Colon (tissue), 2 donors: ENCODE measurements around the gene OLIG1.

Experiments used
- FAIRE-seq: peaks from 2 replicates; lab custom pipeline; 2012; peaks lifted over from hg19 to GRCh38; lab: Jason Lieb, UNC
- donor health status: control.
- donor health status: control.

Gene OLIG1

GRCh38 chr21:33069994-33070743 lies at the start of gene OLIG1:
OLIG1 (plus strand) TSS chr21:33070141; CDS start chr21:33070247, 106 bp downstream.
- FAIRE-seq, result no peak

- FAIRE-seq, result no peak
Measured at GRCh38 chr21:33020558-33021100, 49.3 kb upstream of the OLIG1 start.

GRCh38 chr21:33021150-33021549 lies 48.8 kb upstream of the OLIG1 start:
- FAIRE-seq, result no peak

GRCh38 chr21:33021667-33022066 lies 48.3 kb upstream of the OLIG1 start:
- FAIRE-seq, result no peak

GRCh38 chr21:33022489-33022827 lies 47.5 kb upstream of the OLIG1 start:
- FAIRE-seq, result no peak

- no peak for FAIRE-seq
Measured at GRCh38 chr21:33022828-33023573, 46.9 kb upstream of the OLIG1 start.

GRCh38 chr21:33023574-33024200 lies 46.3 kb upstream of the OLIG1 start:
- FAIRE-seq, result no peak

GRCh38 chr21:33024201-33025103 lies 45.5 kb upstream of the OLIG1 start:
- FAIRE-seq, result no peak

- FAIRE-seq, result no peak
Measured at GRCh38 chr21:33025106-33025488, 44.8 kb upstream of the OLIG1 start.

GRCh38 chr21:33025489-33026442 lies 44.2 kb upstream of the OLIG1 start, which contains the start of gene OLIG2:
OLIG2 (plus strand) TSS chr21:33025935; CDS start chr21:33026863, 928 bp downstream.
- no peak for FAIRE-seq

- no peak for FAIRE-seq
Measured at GRCh38 chr21:33026443-33026858, 43.5 kb upstream of the OLIG1 start.

- FAIRE-seq, result no peak
Measured at GRCh38 chr21:33026878-33027400, 43.0 kb upstream of the OLIG1 start.

GRCh38 chr21:33027401-33028286 lies 42.3 kb upstream of the OLIG1 start:
- FAIRE-seq, result no peak

- FAIRE-seq, result no peak
Measured at GRCh38 chr21:33028287-33028670, 41.7 kb upstream of the OLIG1 start.

GRCh38 chr21:33028773-33029384 lies 41.1 kb upstream of the OLIG1 start:
- no peak for FAIRE-seq

GRCh38 chr21:33029385-33029921 lies 40.5 kb upstream of the OLIG1 start:
- no peak for FAIRE-seq

- no peak for FAIRE-seq
Measured at GRCh38 chr21:33029975-33030461, 39.9 kb upstream of the OLIG1 start.

GRCh38 chr21:33030633-33031032 lies 39.3 kb upstream of the OLIG1 start:
- FAIRE-seq, result no peak
